Chondrocyte (in vitro differentiated cells): Measurements from ENCODE around the gene SHLD3. TPM values are rescaled to one million over a fixed set of nuclear protein-coding genes. Genes with fewer than 3 reads are reported as not detected.
"Not testable (repeated sequence)": the region's sequence is repeated elsewhere in the genome, so short reads cannot be mapped to it uniquely, and the experiment has no call there.

Experiments used
- DNase-seq: peaks from one replicate; pipeline ENCODE4 v3.0.0; 2021; ENCODE audit warnings: mixed read lengths, low spot score
- H3K27ac Mint-ChIP-seq: one replicate; pipeline ENCODE4 v1.8.0; 2021; ENCODE audit warnings: mild to moderate bottlenecking, moderate library complexity, mixed read lengths; ENCODE audit not compliant: unreplicated experiment
- H3K27me3 Mint-ChIP-seq: 2 replicates; pipeline ENCODE4 v1.8.0; 2021; ENCODE audit warnings: low read depth, mixed read lengths
- H3K36me3 Mint-ChIP-seq: 2 replicates; pipeline ENCODE4 v1.8.0; 2021; ENCODE audit warnings: low read depth, mixed read lengths
- H3K4me1 Mint-ChIP-seq: 2 replicates; pipeline ENCODE4 v1.8.0; 2021; ENCODE audit warnings: low read depth, mild to moderate bottlenecking, mixed read lengths
- H3K4me3 Mint-ChIP-seq: one replicate; pipeline ENCODE4 v1.8.0; 2021; ENCODE audit warnings: mild to moderate bottlenecking, moderate library complexity, mixed read lengths; ENCODE audit not compliant: unreplicated experiment
- H3K9me3 Mint-ChIP-seq: 2 replicates; pipeline ENCODE4 v1.8.0; 2021; ENCODE audit warnings: low read depth, mixed read lengths
- total RNA-seq: library from RNA; stranded (reverse); gene quantifications from 3 replicates; pipeline ENCODE4 v1.2.1, GENCODE V29; 2021
- TF ChIP-seq, protein P1 (sequence below): fragments of 200-600 bp; sonication (generic); IDR thresholded peaks from 2 replicates; pipeline ENCODE4 v1.5.0; 2021; ENCODE audit warnings: antibody characterized with exemption, mild to moderate bottlenecking, moderate library complexity

The SHLD3 gene
- total RNA-seq, 1 donor from 2014 or later: 2.2 TPM

DNA sequence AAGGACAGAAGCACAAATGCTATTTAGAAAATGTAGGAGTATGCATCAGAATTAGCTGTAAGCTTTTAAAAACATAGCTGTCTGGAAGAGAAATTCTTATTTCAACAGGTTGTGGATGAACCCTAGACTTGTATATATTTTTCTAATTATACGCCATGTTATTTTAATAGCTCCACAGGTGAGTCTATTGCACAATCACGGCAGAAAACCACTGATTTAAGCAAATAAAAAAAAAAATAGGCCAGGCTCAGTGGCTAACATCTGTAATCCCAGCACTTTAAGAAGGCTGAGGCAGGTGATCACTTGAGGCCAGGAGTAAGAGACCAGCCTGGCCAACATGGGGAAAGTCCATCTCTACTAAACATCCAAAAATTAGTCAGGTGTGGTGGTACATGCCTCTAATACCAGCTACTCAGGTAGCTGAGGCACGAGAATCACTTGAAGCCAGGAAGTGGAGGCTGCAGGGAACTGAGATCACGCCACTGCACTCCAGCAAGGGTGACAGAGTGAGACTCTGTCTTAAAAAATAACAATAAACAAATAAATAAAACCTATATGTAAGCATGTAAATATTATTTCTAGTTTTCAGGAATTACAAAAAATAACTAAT, 12.4 kb upstream of the SHLD3 start:
- TF ChIP-seq, protein P1, sequence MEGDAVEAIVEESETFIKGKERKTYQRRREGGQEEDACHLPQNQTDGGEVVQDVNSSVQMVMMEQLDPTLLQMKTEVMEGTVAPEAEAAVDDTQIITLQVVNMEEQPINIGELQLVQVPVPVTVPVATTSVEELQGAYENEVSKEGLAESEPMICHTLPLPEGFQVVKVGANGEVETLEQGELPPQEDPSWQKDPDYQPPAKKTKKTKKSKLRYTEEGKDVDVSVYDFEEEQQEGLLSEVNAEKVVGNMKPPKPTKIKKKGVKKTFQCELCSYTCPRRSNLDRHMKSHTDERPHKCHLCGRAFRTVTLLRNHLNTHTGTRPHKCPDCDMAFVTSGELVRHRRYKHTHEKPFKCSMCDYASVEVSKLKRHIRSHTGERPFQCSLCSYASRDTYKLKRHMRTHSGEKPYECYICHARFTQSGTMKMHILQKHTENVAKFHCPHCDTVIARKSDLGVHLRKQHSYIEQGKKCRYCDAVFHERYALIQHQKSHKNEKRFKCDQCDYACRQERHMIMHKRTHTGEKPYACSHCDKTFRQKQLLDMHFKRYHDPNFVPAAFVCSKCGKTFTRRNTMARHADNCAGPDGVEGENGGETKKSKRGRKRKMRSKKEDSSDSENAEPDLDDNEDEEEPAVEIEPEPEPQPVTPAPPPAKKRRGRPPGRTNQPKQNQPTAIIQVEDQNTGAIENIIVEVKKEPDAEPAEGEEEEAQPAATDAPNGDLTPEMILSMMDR: no peak
- peaks cover 3% of the 10 kb centered on the region for H3K4me1 Mint-ChIP-seq
- no peak overlapping the region for H3K4me3 Mint-ChIP-seq
- no peaks in the 10 kb centered on the region for H3K27me3 Mint-ChIP-seq
- peaks cover 27% of the 10 kb centered on the region for H3K36me3 Mint-ChIP-seq
- no peak overlapping the region for H3K27ac Mint-ChIP-seq
- no peak for DNase-seq
- H3K9me3 Mint-ChIP-seq: no peaks in the 10 kb centered on the region

DNA sequence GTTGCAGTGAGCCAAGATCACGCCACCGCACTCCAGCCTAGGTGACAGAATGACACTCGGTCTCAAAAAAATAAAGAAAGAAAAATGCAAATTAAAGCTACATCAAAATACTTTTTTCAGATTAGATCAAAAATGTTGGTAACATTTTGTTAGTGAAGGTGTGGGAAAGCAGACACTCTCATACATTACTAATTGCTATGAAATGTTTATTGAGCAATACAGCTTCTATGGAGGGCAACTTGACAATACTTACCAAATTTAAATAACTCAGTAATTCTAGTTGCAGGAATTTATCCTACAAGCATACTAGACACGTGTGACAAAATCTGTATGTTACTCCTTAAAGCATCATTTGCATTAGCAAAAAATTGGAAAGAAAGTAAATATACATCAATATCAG, 4.8 kb upstream of the SHLD3 start:
- no peak overlapping the region for H3K4me3 Mint-ChIP-seq
- DNase-seq: no peak
- H3K27me3 Mint-ChIP-seq: no peaks in the 10 kb centered on the region
- peaks cover 1% of the 10 kb centered on the region for H3K36me3 Mint-ChIP-seq
- TF ChIP-seq, protein P1: no peak
- H3K4me1 Mint-ChIP-seq: peaks cover 19% of the 10 kb centered on the region
- H3K9me3 Mint-ChIP-seq: no peaks in the 10 kb centered on the region
- H3K27ac Mint-ChIP-seq: no peak overlapping the region

DNA sequence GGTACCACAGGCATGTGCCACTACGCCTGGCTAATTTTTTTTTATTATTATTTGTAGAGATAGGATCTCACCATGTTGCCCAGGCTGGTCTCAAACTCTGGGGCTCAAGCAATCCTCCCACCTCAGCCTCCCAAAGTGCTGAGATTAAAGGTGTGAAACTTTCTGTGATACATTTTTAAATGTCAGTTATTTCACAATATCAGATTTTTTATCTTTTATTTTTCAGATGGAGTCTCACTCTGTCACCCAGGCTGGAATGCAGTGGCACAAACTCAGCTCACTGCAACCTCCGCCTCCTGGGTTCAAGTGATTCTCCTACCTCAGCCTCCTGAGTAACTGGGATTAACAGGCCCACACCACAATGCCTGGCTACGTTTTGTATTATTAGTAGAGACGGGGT, 2.9 kb upstream of the SHLD3 start:
- peaks cover 30% of the 10 kb centered on the region for H3K4me1 Mint-ChIP-seq
- H3K27me3 Mint-ChIP-seq, H3K4me3 Mint-ChIP-seq, H3K27ac Mint-ChIP-seq, H3K36me3 Mint-ChIP-seq, DNase-seq, H3K9me3 Mint-ChIP-seq: not testable (repeated sequence)

DNA sequence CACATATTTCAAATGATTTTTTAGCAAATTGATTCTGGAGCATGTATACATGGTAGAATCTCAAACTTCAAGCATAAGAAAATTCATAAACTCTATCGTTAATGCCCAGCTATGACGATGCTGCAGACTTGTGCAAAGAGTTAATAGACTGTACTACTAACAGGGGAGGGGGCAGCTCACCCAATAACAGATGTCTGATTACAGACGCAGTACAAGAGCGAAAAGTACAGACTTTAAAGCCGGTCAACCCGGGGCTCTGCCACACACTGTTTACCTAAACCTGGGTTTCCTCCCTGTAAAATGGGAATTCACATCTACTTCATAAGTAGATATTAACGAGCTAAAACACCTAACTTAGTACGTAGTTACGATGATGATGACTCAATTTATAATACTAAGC, 1.3 kb upstream of the SHLD3 start:
- H3K9me3 Mint-ChIP-seq: no peaks in the 10 kb centered on the region
- DNase-seq: no peak
- H3K27ac Mint-ChIP-seq: peak overlapping the region; percentile 98

DNA sequence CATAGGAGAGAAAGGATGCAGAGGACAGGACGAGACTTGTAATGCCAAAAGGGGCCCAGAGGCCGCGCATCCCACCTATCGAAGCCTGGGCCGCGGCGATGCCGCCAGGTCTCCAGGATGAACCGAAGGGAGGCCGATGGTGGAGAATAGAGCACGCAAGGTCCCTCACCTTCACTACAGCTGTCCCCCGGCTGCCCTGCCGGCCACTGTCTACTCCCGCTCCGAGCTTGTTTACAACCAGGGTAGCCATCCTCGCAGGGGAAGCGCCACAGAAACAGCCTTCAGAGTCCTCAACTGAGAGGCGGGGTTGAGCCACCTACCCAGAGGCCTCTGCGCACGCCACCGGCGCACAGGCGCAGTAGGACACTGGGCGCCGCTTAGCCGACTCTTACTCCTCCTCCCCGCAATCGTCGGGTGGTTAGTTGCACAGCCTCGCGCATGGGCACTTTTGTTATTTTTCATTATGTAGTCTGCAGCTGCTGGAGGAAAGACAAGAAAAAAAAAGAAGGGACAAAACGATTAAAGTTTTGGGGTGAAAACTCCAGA, 729 bp upstream of the SHLD3 start, which contains the start of gene TRIM23:
Gene TRIM23 (minus strand): TSS at position 309 of the 546 bp plus-strand sequence. CDS start 59 bp downstream, at position 250.
- Mint-ChIP-seq H3K9me3 (no peaks in the 10 kb centered on the region), H3K4me1 (peaks cover 30% of the 10 kb centered on the region), H3K4me3 (peak within 1 kb of the TSS; percentile 88), H3K36me3 (peaks cover 2% of the 10 kb centered on the region), H3K27ac (peak within 1 kb of the TSS; percentile 98), H3K27me3 (no peaks in the 10 kb centered on the region)
- DNase-seq: peak; percentile 97
- TF ChIP-seq, protein P1: peak; percentile 41

More for the DNA sequence above, 1.3 kb upstream of the SHLD3 start:
- TF ChIP-seq, protein P1: no peak
- peaks cover 2% of the 10 kb centered on the region for H3K36me3 Mint-ChIP-seq
- no peaks in the 10 kb centered on the region for H3K27me3 Mint-ChIP-seq
- H3K4me1 Mint-ChIP-seq: peaks cover 30% of the 10 kb centered on the region
- H3K4me3 Mint-ChIP-seq: peak overlapping the region; percentile 88

DNA sequence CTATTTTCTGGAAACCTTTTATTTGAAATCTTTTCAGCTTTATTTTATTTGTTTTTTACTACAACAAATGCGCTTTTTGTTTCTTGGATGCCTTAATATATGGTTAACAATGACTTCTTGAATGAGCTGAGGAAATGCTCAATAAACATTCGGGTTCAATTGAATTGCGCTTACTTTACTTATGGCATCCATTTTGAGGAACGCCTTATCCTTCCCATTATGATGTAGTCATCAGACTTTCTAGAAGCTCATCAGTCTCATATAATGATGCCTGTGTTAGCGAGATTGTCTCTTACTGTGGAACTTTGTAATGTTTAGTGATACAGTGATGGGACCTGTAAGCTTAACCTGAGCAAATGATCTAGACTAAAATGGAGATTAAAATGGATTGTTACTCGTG, 916 bp downstream of the SHLD3 start:
- H3K4me3 Mint-ChIP-seq: peak overlapping the region; percentile 88
- H3K36me3 Mint-ChIP-seq: peaks cover 7% of the 10 kb centered on the region
- peaks cover 30% of the 10 kb centered on the region for H3K4me1 Mint-ChIP-seq
- no peaks in the 10 kb centered on the region for H3K27me3 Mint-ChIP-seq
- DNase-seq: no peak
- H3K27ac Mint-ChIP-seq: peak overlapping the region; percentile 78
- no peaks in the 10 kb centered on the region for H3K9me3 Mint-ChIP-seq
- TF ChIP-seq, protein P1: no peak
